WTC11 (cell line): ENCODE data around the gene GIPC1. TPM values are rescaled to one million over a fixed set of nuclear protein-coding genes. Genes with fewer than 3 reads are reported as not detected.

ENCODE experiments used
- ATAC-seq: fragments of 200-7000 bp; cut with Tn5 transposase; 2 replicates; pipeline ENCODE4 v1.10.0; 2021; ENCODE audit warnings: mild to moderate bottlenecking, moderate library complexity
- CTCF ChIA-PET: fragments of 300-600 bp; sonication (Branson Sonifier 250); formaldehyde crosslinking; loops from one replicate; lab custom pipeline; 2021; ENCODE audit warnings: antibody characterized with exemption; lab: Charles Lee
- POLR2A ChIA-PET: fragments of 350-600 bp; sonication (Branson Sonifier 250); formaldehyde crosslinking; loops from one replicate; lab custom pipeline; 2021; ENCODE audit warnings: antibody characterized with exemption; lab: Charles Lee
- DNase-seq: peaks from one replicate; pipeline ENCODE4 v3.0.0; 2021; ENCODE audit warnings: low spot score
- H3K27ac Mint-ChIP-seq: 2 replicates; pipeline ENCODE4 v1.8.0; 2021; ENCODE audit warnings: mixed read lengths
- H3K27me3 Mint-ChIP-seq: 2 replicates; pipeline ENCODE4 v1.8.0; 2021; ENCODE audit warnings: low read depth, mild to moderate bottlenecking, moderate library complexity, mixed read lengths
- H3K36me3 Mint-ChIP-seq: 2 replicates; pipeline ENCODE4 v1.8.0; 2021; ENCODE audit warnings: mixed read lengths
- H3K4me1 Mint-ChIP-seq: 2 replicates; pipeline ENCODE4 v1.8.0; 2022; ENCODE audit warnings: mixed read lengths
- H3K4me3 Mint-ChIP-seq: 2 replicates; pipeline ENCODE4 v1.8.0; 2021; ENCODE audit warnings: mild to moderate bottlenecking, moderate library complexity, mixed read lengths
- H3K9me3 Mint-ChIP-seq: 2 replicates; pipeline ENCODE4 v1.8.0; 2021; ENCODE audit warnings: mixed read lengths
- ATF1 ChIP-seq: sonication (generic); formaldehyde crosslinking; IDR thresholded peaks from 2 replicates; pipeline ENCODE4 v1.8.1; 2023; ENCODE audit warnings: mild to moderate bottlenecking, moderate library complexity, missing genetic modification reagents
- CREB1 ChIP-seq: sonication (generic); formaldehyde crosslinking; IDR thresholded peaks from 2 replicates; pipeline ENCODE4 v1.8.0; 2023; ENCODE audit warnings: mild to moderate bottlenecking, missing genetic modification reagents
- ERG ChIP-seq: fragments of 250-450 bp; sonication (Bioruptor Pico); IDR thresholded peaks from 2 replicates; pipeline ENCODE4 v1.8.0; 2021; ENCODE audit warnings: mild to moderate bottlenecking
- FOXJ3 ChIP-seq: sonication (generic); formaldehyde crosslinking; IDR thresholded peaks from 2 replicates; pipeline ENCODE4 v1.9.0; 2021; ENCODE audit warnings: missing genetic modification reagents, mild to moderate bottlenecking, borderline replicate concordance
- FOXK1 ChIP-seq: sonication (generic); formaldehyde crosslinking; IDR thresholded peaks from 2 replicates; pipeline ENCODE4 v1.8.0; 2022; ENCODE audit warnings: mild to moderate bottlenecking, moderate library complexity, missing genetic modification reagents
- FOXP1 ChIP-seq: sonication (generic); formaldehyde crosslinking; IDR thresholded peaks from 2 replicates; pipeline ENCODE4 v1.8.0; 2022; ENCODE audit warnings: missing genetic modification reagents, mild to moderate bottlenecking, moderate library complexity, borderline replicate concordance
- GRHL2 ChIP-seq: fragments of 250-450 bp; sonication (Bioruptor Pico); IDR thresholded peaks from 2 replicates; pipeline ENCODE4 v1.8.0; 2022; ENCODE audit warnings: mild to moderate bottlenecking, moderate library complexity; ENCODE audit not compliant: insufficient replicate concordance, severe bottlenecking
- MXD4 ChIP-seq: fragments of 250-450 bp; sonication (Bioruptor Pico); IDR thresholded peaks from 2 replicates; pipeline ENCODE4 v1.8.0; 2021; ENCODE audit warnings: mild to moderate bottlenecking, moderate library complexity, borderline replicate concordance
- NFATC4 ChIP-seq: fragments of 250-450 bp; sonication (Bioruptor Pico); IDR thresholded peaks from 2 replicates; pipeline ENCODE4 v1.9.0; 2021; ENCODE audit warnings: mild to moderate bottlenecking
- NR1H2 ChIP-seq: sonication (generic); formaldehyde crosslinking; IDR thresholded peaks from 2 replicates; pipeline ENCODE4 v1.9.0; 2021; ENCODE audit warnings: mild to moderate bottlenecking, moderate library complexity, missing genetic modification reagents
- TEAD1 ChIP-seq: sonication (generic); formaldehyde crosslinking; IDR thresholded peaks from 2 replicates; pipeline ENCODE4 v1.8.0; 2022; ENCODE audit warnings: mild to moderate bottlenecking, missing genetic modification reagents
- ZSCAN18 ChIP-seq: fragments of 250-450 bp; sonication (Bioruptor Pico); IDR thresholded peaks from 2 replicates; pipeline ENCODE4 v2.1.2; 2022; ENCODE audit warnings: mild to moderate bottlenecking, moderate library complexity
- total RNA-seq: library from RNA; stranded (reverse); gene quantifications from 3 replicates; pipeline ENCODE4 v1.2.3, GENCODE V29; 2021
- TF ChIP-seq, protein P1 (sequence below): fragments of 250-450 bp; sonication (Bioruptor Pico); IDR thresholded peaks from 2 replicates; pipeline ENCODE4 v1.9.0; 2021; ENCODE audit warnings: mild to moderate bottlenecking
- TF ChIP-seq, protein P2 (sequence below): fragments of 250-450 bp; sonication (Bioruptor Pico); IDR thresholded peaks from 2 replicates; pipeline ENCODE4 v1.9.0; 2021; ENCODE audit warnings: mild to moderate bottlenecking, borderline replicate concordance
- TF ChIP-seq, protein P3 (sequence below): sonication (generic); formaldehyde crosslinking; IDR thresholded peaks from 2 replicates; pipeline ENCODE4 v1.8.1; 2023; ENCODE audit warnings: mild to moderate bottlenecking, moderate library complexity, missing genetic modification reagents
- TF ChIP-seq, protein P4 (sequence below): fragments of 250-450 bp; sonication (Bioruptor Pico); conservative IDR thresholded peaks from 2 replicates; pipeline ENCODE4 v1.9.0; 2021; ENCODE audit warnings: mild to moderate bottlenecking

Gene GIPC1
- total RNA-seq, 1 experiment from 2014 or later: 76.5 TPM

DNA sequence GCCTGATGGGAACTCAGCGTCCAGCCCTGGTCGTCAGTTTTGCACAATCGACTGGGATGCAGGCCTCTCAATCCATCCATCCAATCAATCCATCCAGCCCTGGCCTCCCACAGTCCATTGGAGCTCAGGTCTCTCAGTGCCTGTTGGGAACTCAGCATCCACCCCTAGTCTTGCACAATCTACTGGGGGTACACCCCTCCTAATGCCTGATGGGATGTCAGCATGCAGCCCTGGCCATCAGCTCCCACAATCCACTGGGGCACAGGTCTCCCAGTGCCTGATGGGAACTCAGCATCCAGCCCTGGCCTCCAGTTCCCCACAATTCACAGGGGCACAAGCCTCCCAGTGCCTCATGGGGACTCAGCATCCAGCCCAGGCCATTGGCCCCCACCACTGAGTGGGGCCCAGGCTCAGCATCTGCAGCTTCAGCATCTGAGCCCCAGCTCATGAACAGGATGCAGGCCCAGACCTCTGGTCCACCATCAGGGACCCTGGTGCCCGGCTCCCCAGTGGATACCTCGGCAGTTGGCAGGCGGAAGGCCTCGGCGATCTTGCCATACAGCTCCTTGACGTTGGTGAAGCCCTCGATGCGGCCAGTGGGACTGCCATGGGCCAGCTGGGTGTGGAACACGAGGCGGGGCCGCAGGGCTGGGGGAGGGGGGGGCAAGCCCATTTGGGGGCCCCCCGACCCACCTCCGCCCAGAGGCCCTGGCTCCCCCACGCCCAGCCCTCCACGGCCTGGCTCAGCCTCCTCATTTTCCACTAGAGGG, 13.6 kb downstream of the GIPC1 start (continued):
- TF ChIP-seq, protein P1, sequence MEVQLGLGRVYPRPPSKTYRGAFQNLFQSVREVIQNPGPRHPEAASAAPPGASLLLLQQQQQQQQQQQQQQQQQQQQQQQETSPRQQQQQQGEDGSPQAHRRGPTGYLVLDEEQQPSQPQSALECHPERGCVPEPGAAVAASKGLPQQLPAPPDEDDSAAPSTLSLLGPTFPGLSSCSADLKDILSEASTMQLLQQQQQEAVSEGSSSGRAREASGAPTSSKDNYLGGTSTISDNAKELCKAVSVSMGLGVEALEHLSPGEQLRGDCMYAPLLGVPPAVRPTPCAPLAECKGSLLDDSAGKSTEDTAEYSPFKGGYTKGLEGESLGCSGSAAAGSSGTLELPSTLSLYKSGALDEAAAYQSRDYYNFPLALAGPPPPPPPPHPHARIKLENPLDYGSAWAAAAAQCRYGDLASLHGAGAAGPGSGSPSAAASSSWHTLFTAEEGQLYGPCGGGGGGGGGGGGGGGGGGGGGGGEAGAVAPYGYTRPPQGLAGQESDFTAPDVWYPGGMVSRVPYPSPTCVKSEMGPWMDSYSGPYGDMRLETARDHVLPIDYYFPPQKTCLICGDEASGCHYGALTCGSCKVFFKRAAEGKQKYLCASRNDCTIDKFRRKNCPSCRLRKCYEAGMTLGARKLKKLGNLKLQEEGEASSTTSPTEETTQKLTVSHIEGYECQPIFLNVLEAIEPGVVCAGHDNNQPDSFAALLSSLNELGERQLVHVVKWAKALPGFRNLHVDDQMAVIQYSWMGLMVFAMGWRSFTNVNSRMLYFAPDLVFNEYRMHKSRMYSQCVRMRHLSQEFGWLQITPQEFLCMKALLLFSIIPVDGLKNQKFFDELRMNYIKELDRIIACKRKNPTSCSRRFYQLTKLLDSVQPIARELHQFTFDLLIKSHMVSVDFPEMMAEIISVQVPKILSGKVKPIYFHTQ (CRISPR knock-in tag): no peak
- TF ChIP-seq FOXJ3: no peak
- no peak for TF ChIP-seq GRHL2 (CRISPR knock-in tag)
- no peak for TF ChIP-seq FOXP1 (CRISPR knock-in tag)
- TF ChIP-seq NR1H2 (CRISPR knock-in tag): no peak
- TF ChIP-seq NFATC4 (CRISPR knock-in tag): no peak
- TF ChIP-seq CREB1 (CRISPR knock-in tag): no peak
- TF ChIP-seq MXD4 (CRISPR knock-in tag): no peak

- POLR2A ChIA-PET: interaction anchor here (0.5 to 0.6 kb wide), 2 partner anchors 52 to 119 kb away, joined by 3 to 5 read pairs; no protein-coding TSS in a partner anchor
- DNase-seq (no peak), ATAC-seq (no peak)
- Mint-ChIP-seq H3K9me3 (no peaks in the 10 kb centered on the region), H3K27ac (no peak overlapping the region), H3K4me3 (no peak overlapping the region), H3K27me3 (no peaks in the 10 kb centered on the region), H3K36me3 (peaks cover 14% of the 10 kb centered on the region), H3K4me1 (peaks cover 7% of the 10 kb centered on the region)
- TF ChIP-seq, protein P2, sequence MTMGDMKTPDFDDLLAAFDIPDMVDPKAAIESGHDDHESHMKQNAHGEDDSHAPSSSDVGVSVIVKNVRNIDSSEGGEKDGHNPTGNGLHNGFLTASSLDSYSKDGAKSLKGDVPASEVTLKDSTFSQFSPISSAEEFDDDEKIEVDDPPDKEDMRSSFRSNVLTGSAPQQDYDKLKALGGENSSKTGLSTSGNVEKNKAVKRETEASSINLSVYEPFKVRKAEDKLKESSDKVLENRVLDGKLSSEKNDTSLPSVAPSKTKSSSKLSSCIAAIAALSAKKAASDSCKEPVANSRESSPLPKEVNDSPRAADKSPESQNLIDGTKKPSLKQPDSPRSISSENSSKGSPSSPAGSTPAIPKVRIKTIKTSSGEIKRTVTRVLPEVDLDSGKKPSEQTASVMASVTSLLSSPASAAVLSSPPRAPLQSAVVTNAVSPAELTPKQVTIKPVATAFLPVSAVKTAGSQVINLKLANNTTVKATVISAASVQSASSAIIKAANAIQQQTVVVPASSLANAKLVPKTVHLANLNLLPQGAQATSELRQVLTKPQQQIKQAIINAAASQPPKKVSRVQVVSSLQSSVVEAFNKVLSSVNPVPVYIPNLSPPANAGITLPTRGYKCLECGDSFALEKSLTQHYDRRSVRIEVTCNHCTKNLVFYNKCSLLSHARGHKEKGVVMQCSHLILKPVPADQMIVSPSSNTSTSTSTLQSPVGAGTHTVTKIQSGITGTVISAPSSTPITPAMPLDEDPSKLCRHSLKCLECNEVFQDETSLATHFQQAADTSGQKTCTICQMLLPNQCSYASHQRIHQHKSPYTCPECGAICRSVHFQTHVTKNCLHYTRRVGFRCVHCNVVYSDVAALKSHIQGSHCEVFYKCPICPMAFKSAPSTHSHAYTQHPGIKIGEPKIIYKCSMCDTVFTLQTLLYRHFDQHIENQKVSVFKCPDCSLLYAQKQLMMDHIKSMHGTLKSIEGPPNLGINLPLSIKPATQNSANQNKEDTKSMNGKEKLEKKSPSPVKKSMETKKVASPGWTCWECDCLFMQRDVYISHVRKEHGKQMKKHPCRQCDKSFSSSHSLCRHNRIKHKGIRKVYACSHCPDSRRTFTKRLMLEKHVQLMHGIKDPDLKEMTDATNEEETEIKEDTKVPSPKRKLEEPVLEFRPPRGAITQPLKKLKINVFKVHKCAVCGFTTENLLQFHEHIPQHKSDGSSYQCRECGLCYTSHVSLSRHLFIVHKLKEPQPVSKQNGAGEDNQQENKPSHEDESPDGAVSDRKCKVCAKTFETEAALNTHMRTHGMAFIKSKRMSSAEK (CRISPR knock-in tag): no peak
- no peak for TF ChIP-seq ATF1 (CRISPR knock-in tag)
- CTCF ChIA-PET: interaction anchor here (0.6 to 4.7 kb wide), 59 partner anchors 8 to 395 kb away, joined by 3 to 48 read pairs (median 4); partner anchors contain the start of genes ASF1B, C19orf67, DDX39A and DNAJB1
Measured at GRCh38 chr19:14480700-14481079, 15.2 kb downstream of the GIPC1 start.

- Mint-ChIP-seq H3K27me3 (no peaks in the 10 kb centered on the region), H3K27ac (no peak overlapping the region), H3K9me3 (no peaks in the 10 kb centered on the region), H3K36me3 (peaks cover 14% of the 10 kb centered on the region), H3K4me3 (no peak overlapping the region), H3K4me1 (peaks cover 11% of the 10 kb centered on the region)
- ATAC-seq: peak; percentile 85
- DNase-seq: peak; percentile 94
- ChIA-PET CTCF (interaction anchor here (0.6 to 4.7 kb wide), 62 partner anchors 8 to 1595 kb away, joined by 3 to 48 read pairs (median 4); partner anchors contain the start of genes ASF1B, C19orf67, DDX39A and DNAJB1), POLR2A (interaction anchor here (0.5 to 1.0 kb wide), 2 partner anchors 16 to 51 kb away, joined by 3 read pairs; partner anchors contain the start of gene GIPC1)
- TF ChIP-seq, protein P3, sequence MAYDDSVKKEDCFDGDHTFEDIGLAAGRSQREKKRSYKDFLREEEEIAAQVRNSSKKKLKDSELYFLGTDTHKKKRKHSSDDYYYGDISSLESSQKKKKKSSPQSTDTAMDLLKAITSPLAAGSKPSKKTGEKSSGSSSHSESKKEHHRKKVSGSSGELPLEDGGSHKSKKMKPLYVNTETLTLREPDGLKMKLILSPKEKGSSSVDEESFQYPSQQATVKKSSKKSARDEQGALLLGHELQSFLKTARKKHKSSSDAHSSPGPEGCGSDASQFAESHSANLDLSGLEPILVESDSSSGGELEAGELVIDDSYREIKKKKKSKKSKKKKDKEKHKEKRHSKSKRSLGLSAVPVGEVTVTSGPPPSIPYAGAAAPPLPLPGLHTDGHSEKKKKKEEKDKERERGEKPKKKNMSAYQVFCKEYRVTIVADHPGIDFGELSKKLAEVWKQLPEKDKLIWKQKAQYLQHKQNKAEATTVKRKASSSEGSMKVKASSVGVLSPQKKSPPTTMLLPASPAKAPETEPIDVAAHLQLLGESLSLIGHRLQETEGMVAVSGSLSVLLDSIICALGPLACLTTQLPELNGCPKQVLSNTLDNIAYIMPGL (CRISPR knock-in tag): peak; percentile 88; the same call in 1 of the 2 replicates
- TF ChIP-seq TEAD1 (CRISPR knock-in tag) (peak; percentile 22; the same call in 1 of the 2 replicates), FOXK1 (no peak), ZSCAN18 (CRISPR knock-in tag) (no peak), ERG (CRISPR knock-in tag) (no peak), CREB1 (CRISPR knock-in tag) (no peak)
- TF ChIP-seq, protein P4, sequence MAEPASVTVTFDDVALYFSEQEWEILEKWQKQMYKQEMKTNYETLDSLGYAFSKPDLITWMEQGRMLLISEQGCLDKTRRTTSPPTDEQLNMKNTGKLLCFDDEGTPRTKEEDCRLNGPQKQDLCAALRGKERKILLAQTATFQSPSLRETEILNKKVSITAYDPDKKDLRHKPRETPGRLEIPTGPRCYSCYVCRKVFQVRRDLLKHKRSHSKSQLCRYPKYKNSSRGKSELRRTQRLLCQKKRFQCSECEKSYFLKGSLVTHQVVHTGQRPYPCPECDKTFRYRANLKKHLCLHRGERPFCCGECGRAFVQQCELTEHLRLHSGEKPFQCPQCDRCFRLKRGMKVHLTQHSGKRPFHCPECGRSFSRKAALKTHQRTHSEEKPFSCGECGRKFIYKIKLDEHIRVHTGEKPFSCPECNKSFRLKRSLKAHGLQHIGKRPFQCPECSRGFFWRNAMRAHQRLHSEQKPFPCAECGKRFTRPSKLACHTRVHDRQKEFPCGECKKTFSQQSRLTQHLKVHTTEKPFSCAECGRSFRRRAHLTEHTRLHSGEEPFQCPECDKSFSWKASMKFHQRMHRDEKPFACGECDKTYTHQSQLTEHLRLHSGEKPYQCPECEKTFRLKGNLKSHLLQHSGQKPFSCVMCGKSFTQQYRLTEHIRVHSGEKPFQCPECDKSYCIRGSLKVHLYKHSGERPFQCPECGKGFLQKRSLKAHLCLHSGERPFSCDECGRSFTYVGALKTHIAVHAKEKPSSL (CRISPR knock-in tag): no peak
Measured at GRCh38 chr19:14479975-14480699, 15.8 kb downstream of the GIPC1 start.
